ENCODE results near the gene HIC1.

The HIC1 gene

GRCh38 chr17:2107506-2107905, 52.6 kb downstream of the HIC1 start:
- peak; percentile 76 for DNase-seq

DNA sequence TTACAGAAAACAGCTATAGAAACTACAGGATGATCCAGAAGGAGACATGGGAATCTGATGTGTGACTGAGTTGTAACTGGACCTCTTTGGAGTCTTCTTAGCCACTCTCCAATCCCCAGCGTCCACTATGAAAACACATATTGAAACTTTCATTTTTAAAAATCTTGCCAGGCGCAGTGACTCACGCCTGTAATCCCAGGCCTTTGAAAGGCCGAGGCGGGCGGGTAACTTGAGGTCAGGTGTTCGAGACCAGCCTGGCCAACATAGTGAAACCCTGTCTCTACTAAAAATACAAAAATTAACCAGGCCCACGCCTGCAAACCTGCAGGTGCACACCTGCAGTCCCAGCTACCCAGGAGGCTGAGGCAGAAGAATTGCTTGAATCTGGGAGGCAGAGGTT, 53.3 kb downstream of the HIC1 start:
- DNase-seq = no peak

DNA sequence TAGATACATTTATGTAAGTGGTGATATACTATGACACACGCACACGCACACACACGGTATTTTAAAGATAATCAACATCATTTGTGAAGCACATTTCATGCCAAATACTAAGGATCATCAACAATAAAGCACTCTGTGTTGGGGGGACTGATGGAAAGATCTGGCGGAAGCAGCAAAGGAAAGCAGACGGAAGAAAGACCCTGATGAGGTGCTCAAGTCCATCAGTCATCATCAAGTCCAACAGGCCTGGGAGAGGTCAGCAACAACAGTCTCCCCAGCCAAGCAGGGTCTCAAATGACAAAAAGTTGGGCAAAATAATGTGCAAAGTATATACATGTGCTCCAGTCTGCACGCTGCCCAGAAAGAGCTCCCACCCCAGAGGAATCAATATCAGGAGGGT, 55.5 kb downstream of the HIC1 start:
- no peak for DNase-seq

DNA sequence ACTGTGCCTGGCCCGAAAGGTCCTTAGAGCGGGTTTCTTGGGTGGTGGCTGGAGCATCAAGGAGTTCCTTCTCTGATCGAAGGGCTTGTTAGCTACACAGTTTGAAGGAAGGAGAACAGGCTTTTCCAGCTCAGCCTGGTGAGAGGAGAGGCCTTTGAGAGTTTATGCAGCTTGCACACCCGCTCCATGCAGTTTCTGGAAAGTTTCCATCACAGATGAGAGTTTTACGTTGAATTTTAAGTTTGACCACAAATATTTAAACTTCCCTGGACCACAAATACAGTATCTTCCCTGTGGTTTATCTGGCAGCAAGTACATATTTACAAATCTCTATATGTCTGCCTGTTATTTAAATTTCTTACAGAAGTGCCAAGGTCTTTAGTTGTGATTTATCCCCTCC, 56.8 kb downstream of the HIC1 start:
- DNase-seq = no peak

Data from left hindlimb (tissue), 1 donor.